Measurements from ENCODE around the gene SORCS3. TPM values are rescaled to one million over a fixed set of nuclear protein-coding genes. Genes with fewer than 3 reads are reported as not detected.

The SORCS3 gene
- total and polyA plus RNA-seq, 7 donors, result 0.15 to 1.1 (median 0.33) TPM; not detected in 2

GRCh38 chr10:104988686-104989085 is 347.6 kb downstream of the SORCS3 start:
- Histone ChIP-seq H3K4me1 (peaks cover 0 to 5% (median 0%) of the 10 kb centered on the region in 4 donors), H3K36me3 (no peaks in the 10 kb centered on the region), H3K4me3 (no peak overlapping the region), H3K27me3 (no peaks in the 10 kb centered on the region), H3K27ac (no peak overlapping the region), H3K9me3 (no peaks in the 10 kb centered on the region)
- WGBS, 2 donors, result 75 to 78% methylated on average over 1 of the region's 1 CpG
- intact Hi-C loops (cut with DNase I), result no loop called here
- DNase-seq, result no peak
- TF ChIP-seq POLR2A (IDR thresholded peaks at IDR 0.05), result no peak
- no peak for TF ChIP-seq CTCF (IDR thresholded peaks at IDR 0.05)
- no peak for TF ChIP-seq POLR2AphosphoS5 (IDR thresholded peaks at IDR 0.05)
- no peak for TF ChIP-seq EP300 (IDR thresholded peaks at IDR 0.05)

- no peak for DNase-seq
- intact Hi-C loops (cut with DNase I), result no loop called here
- no peak overlapping the region for H3K27ac ChIP-seq
- no peak overlapping the region for H3K4me3 ChIP-seq
- H3K9me3 ChIP-seq, result no peaks in the 10 kb centered on the region
- no peaks in the 10 kb centered on the region for H3K36me3 ChIP-seq
- H3K27me3 ChIP-seq, result no peaks in the 10 kb centered on the region
- H3K4me1 ChIP-seq, result peaks cover 0 to 5% (median 0%) of the 10 kb centered on the region in 4 donors
- TF ChIP-seq POLR2AphosphoS5 (IDR thresholded peaks at IDR 0.05) (no peak), POLR2A (IDR thresholded peaks at IDR 0.05) (no peak), CTCF (IDR thresholded peaks at IDR 0.05) (no peak), EP300 (IDR thresholded peaks at IDR 0.05) (no peak)
Observed at GRCh38 chr10:104989880-104990279, 348.8 kb downstream of the SORCS3 start.

- no peak overlapping the region for H3K27ac ChIP-seq
- H3K36me3 ChIP-seq, result no peaks in the 10 kb centered on the region
- 66 to 77% methylated on average over 6 of the region's 6 CpGs for WGBS, 2 donors
- peaks cover 0 to 5% (median 0%) of the 10 kb centered on the region in 4 donors for H3K4me1 ChIP-seq
- H3K4me3 ChIP-seq, result no peak overlapping the region
- TF ChIP-seq POLR2A (IDR thresholded peaks at IDR 0.05) (no peak), POLR2AphosphoS5 (IDR thresholded peaks at IDR 0.05) (no peak), CTCF (IDR thresholded peaks at IDR 0.05) (no peak), EP300 (IDR thresholded peaks at IDR 0.05) (no peak)
- intact Hi-C loops (cut with DNase I), result no loop called here
- no peaks in the 10 kb centered on the region for H3K9me3 ChIP-seq
- DNase-seq, result no peak
- no peaks in the 10 kb centered on the region for H3K27me3 ChIP-seq
Observed at GRCh38 chr10:104993085-104993484, 352.0 kb downstream of the SORCS3 start.

- no peak overlapping the region for H3K27ac ChIP-seq
- no peaks in the 10 kb centered on the region for H3K36me3 ChIP-seq
- TF ChIP-seq POLR2A (IDR thresholded peaks at IDR 0.05), result no peak
- no peak for TF ChIP-seq EP300 (IDR thresholded peaks at IDR 0.05)
- TF ChIP-seq CTCF (IDR thresholded peaks at IDR 0.05), result no peak
- TF ChIP-seq POLR2AphosphoS5 (IDR thresholded peaks at IDR 0.05), result no peak
- intact Hi-C loops (cut with DNase I), result no loop called here
- no peaks in the 10 kb centered on the region for H3K27me3 ChIP-seq
- no peaks in the 10 kb centered on the region for H3K9me3 ChIP-seq
- no peak for DNase-seq
- WGBS, 2 donors, result 86 to 93% methylated on average over 2 of the region's 2 CpGs
- H3K4me3 ChIP-seq, result no peak overlapping the region
- H3K4me1 ChIP-seq, result no peaks in the 10 kb centered on the region
Observed at GRCh38 chr10:105001269-105001668, 360.2 kb downstream of the SORCS3 start.

- TF ChIP-seq POLR2A (IDR thresholded peaks at IDR 0.05) (no peak), CTCF (IDR thresholded peaks at IDR 0.05) (no peak), EP300 (IDR thresholded peaks at IDR 0.05) (no peak), POLR2AphosphoS5 (IDR thresholded peaks at IDR 0.05) (no peak)
- Histone ChIP-seq H3K9me3 (no peaks in the 10 kb centered on the region), H3K4me1 (no peaks in the 10 kb centered on the region), H3K36me3 (no peaks in the 10 kb centered on the region), H3K27ac (no peak overlapping the region), H3K4me3 (no peak overlapping the region), H3K27me3 (no peaks in the 10 kb centered on the region)
- no peak for DNase-seq
- intact Hi-C loops (cut with DNase I), result no loop called here
- 52 to 71% methylated on average over 2 of the region's 2 CpGs for WGBS, 2 donors
Observed at GRCh38 chr10:105010411-105011121, 369.5 kb downstream of the SORCS3 start.

Data from sigmoid colon (tissue), 7 donors.